Measurements from ENCODE around the gene KREMEN1.

KREMEN1 gene

GRCh38 chr22:29109822-29110221 lies 37.0 kb downstream of the KREMEN1 start:
- no peak overlapping the region for H3K4me3 ChIP-seq (ENCODE audit: low read depth, low read length)
- DNase-seq (ENCODE audit: low read depth), result no peak
- TF ChIP-seq, protein P1, sequence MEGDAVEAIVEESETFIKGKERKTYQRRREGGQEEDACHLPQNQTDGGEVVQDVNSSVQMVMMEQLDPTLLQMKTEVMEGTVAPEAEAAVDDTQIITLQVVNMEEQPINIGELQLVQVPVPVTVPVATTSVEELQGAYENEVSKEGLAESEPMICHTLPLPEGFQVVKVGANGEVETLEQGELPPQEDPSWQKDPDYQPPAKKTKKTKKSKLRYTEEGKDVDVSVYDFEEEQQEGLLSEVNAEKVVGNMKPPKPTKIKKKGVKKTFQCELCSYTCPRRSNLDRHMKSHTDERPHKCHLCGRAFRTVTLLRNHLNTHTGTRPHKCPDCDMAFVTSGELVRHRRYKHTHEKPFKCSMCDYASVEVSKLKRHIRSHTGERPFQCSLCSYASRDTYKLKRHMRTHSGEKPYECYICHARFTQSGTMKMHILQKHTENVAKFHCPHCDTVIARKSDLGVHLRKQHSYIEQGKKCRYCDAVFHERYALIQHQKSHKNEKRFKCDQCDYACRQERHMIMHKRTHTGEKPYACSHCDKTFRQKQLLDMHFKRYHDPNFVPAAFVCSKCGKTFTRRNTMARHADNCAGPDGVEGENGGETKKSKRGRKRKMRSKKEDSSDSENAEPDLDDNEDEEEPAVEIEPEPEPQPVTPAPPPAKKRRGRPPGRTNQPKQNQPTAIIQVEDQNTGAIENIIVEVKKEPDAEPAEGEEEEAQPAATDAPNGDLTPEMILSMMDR (IDR thresholded peaks at IDR 0.05; ENCODE audit: low read depth, low read length), result no peak
- TF ChIP-seq MYC (IDR thresholded peaks at IDR 0.05; ENCODE audit: low read depth, low read length) (no peak), MAX (IDR thresholded peaks at IDR 0.05; ENCODE audit: low read depth, low read length) (no peak), POLR2A (IDR thresholded peaks at IDR 0.05; ENCODE audit: extremely low read depth, insufficient read length) (no peak)

DNA sequence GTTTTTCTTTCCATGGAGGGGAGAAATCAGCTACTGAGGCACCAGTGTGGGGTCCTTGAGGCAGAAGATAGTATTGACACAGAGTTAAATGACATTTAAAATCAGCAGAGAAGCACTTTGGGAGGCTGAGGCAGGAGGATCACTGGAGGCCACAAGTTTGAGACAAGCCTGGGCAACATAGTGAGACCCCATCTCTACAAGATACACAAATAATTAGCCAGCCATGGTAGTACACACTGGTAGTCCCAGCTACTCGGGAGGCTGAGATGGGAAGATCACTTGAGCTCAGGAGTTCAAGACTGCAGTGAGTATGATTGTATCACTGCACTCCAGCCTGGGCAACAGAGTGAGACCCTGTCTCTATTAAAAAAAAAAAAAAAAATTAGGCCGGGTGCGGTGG lies 38.1 kb downstream of the KREMEN1 start:
- DNase-seq (ENCODE audit: low read depth), result no peak
- H3K4me3 ChIP-seq (ENCODE audit: low read depth, low read length), result no peak overlapping the region
- TF ChIP-seq POLR2A (IDR thresholded peaks at IDR 0.05; ENCODE audit: extremely low read depth, insufficient read length) (no peak), MAX (IDR thresholded peaks at IDR 0.05; ENCODE audit: low read depth, low read length) (no peak), MYC (IDR thresholded peaks at IDR 0.05; ENCODE audit: low read depth, low read length) (no peak)
- TF ChIP-seq, protein P1 (IDR thresholded peaks at IDR 0.05; ENCODE audit: low read depth, low read length), result no peak

DNA sequence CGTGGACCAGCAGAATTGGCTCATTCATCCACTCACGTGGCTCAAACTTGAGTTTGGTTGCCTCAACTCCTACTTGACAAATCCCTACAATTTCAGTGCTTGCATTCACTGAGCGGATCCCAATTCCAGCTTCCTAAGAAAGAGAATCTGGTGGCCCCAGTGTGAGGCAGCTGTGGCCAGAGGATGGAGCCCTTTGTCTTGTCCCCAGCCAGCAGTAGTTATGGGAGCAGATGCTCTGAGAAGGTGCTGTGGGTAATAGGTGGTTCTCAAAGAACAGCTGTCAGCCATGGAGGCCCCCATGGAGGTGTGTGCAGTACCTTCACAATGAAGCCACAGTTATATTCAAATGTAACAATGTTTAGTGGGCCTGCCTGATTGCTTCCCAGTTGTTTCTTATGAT lies 39.3 kb downstream of the KREMEN1 start:
- TF ChIP-seq, protein P1 (IDR thresholded peaks at IDR 0.05; ENCODE audit: low read depth, low read length), result no peak
- TF ChIP-seq POLR2A (IDR thresholded peaks at IDR 0.05; ENCODE audit: extremely low read depth, insufficient read length), result no peak
- TF ChIP-seq MYC (IDR thresholded peaks at IDR 0.05; ENCODE audit: low read depth, low read length), result no peak
- H3K4me3 ChIP-seq (ENCODE audit: low read depth, low read length), result no peak overlapping the region
- DNase-seq (ENCODE audit: low read depth), result no peak

GRCh38 chr22:29112681-29113080 lies 39.8 kb downstream of the KREMEN1 start:
- TF ChIP-seq, protein P1 (IDR thresholded peaks at IDR 0.05; ENCODE audit: low read depth, low read length), result no peak
- TF ChIP-seq MYC (IDR thresholded peaks at IDR 0.05; ENCODE audit: low read depth, low read length) (no peak), POLR2A (IDR thresholded peaks at IDR 0.05; ENCODE audit: extremely low read depth, insufficient read length) (no peak), MAX (IDR thresholded peaks at IDR 0.05; ENCODE audit: low read depth, low read length) (no peak)
- H3K4me3 ChIP-seq (ENCODE audit: low read depth, low read length), result no peak overlapping the region
- DNase-seq (ENCODE audit: low read depth), result no peak

DNA sequence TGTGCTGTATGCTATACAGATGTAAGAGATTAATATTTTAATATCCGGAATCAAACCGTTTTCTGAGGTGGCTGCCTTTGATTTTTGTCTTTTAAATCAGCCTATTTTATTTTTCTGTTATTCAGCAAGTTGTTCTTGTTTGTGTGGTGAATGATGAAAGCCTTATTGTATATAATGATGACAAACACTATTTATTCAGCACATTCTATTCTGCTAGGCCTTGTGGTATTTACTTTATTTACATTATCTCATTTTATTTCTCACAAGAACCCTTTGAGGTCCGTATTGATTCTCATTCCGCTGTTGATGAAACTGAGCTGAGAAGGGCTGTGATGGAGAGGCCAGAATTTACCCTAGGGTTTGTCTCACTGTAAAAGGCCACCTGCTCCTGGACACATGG lies 40.5 kb downstream of the KREMEN1 start:
- no peak for DNase-seq (ENCODE audit: low read depth)
- H3K4me3 ChIP-seq (ENCODE audit: low read depth, low read length), result no peak overlapping the region
- TF ChIP-seq, protein P1 (IDR thresholded peaks at IDR 0.05; ENCODE audit: low read depth, low read length), result no peak
- TF ChIP-seq POLR2A (IDR thresholded peaks at IDR 0.05; ENCODE audit: extremely low read depth, insufficient read length) (no peak), MYC (IDR thresholded peaks at IDR 0.05; ENCODE audit: low read depth, low read length) (no peak), MAX (IDR thresholded peaks at IDR 0.05; ENCODE audit: low read depth, low read length) (no peak)

DNA sequence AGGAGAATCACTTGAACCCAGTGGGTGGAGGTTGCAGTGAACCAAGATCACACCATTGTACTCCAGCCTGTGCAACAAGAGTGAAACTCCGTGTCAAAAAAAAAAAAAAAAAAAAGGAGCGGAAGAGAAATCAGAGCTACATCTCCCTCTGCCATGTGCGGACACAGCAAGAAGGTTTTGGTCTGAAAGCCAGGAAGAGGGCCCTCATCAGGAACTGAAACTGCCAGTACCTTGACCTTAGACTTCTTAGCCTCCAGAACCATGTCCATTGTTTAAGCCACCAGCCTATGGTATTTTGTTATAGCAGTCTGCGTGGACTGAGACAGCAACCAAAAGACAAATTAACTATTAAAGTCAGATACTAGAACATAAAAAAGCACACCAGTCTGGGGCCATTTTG lies 41.6 kb downstream of the KREMEN1 start:
- DNase-seq (ENCODE audit: low read depth), result no peak
- H3K4me3 ChIP-seq (ENCODE audit: low read depth, low read length), result no peak overlapping the region
- TF ChIP-seq MAX (IDR thresholded peaks at IDR 0.05; ENCODE audit: low read depth, low read length), result no peak
- TF ChIP-seq, protein P1 (IDR thresholded peaks at IDR 0.05; ENCODE audit: low read depth, low read length), result no peak
- TF ChIP-seq POLR2A (IDR thresholded peaks at IDR 0.05; ENCODE audit: extremely low read depth, insufficient read length), result no peak
- no peak for TF ChIP-seq MYC (IDR thresholded peaks at IDR 0.05; ENCODE audit: low read depth, low read length)

Data from NB4 (cell line).